ENCODE measurements around the gene WDR70. TPM values are rescaled to one million over a fixed set of nuclear protein-coding genes. Genes with fewer than 3 reads are reported as not detected.

Gene WDR70
- total RNA-seq, 4 donors from 2014 or later, result 30.3 to 33.6 (median 32.6) TPM

GRCh38 chr5:37769840-37770239, 390.7 kb downstream of the WDR70 start:
- TF ChIP-seq CTCF (IDR thresholded peaks at IDR 0.05; ENCODE audit: low read depth), result no peak

GRCh38 chr5:37770786-37771185, 391.7 kb downstream of the WDR70 start:
- TF ChIP-seq CTCF (IDR thresholded peaks at IDR 0.05; ENCODE audit: low read depth), result no peak

- no peak for TF ChIP-seq CTCF (IDR thresholded peaks at IDR 0.05; ENCODE audit: low read depth)
Measured at GRCh38 chr5:37771203-37771611, 392.1 kb downstream of the WDR70 start.

GRCh38 chr5:37771731-37772130, 392.6 kb downstream of the WDR70 start:
- TF ChIP-seq CTCF (IDR thresholded peaks at IDR 0.05; ENCODE audit: low read depth), result no peak

- no peak for TF ChIP-seq CTCF (IDR thresholded peaks at IDR 0.05; ENCODE audit: low read depth)
Measured at GRCh38 chr5:37772255-37772654, 393.1 kb downstream of the WDR70 start.

- TF ChIP-seq CTCF (IDR thresholded peaks at IDR 0.05; ENCODE audit: low read depth), result no peak
Measured at GRCh38 chr5:37773809-37774208, 394.7 kb downstream of the WDR70 start.

GRCh38 chr5:37774912-37775483, 395.9 kb downstream of the WDR70 start:
- no peak for TF ChIP-seq CTCF (IDR thresholded peaks at IDR 0.05; ENCODE audit: low read depth)

Measured in subcutaneous adipose tissue (tissue), 4 donors.